CD4-positive, alpha-beta T cell treated with Interleukin-4 for 4 hours (primary cell): ENCODE measurements around the gene TRIM52.
"Not testable (repeated sequence)": the region's sequence is repeated elsewhere in the genome, so short reads cannot be mapped to it uniquely, and the experiment has no call there.

Experiments used
- DNase-seq: peaks from one replicate; pipeline ENCODE4 v3.0.0-alpha.2; 2020

Gene TRIM52

GRCh38 chr5:181233088-181233800 is 27.7 kb downstream of the TRIM52 start:
- no peak for DNase-seq

GRCh38 chr5:181232593-181232992 is 28.4 kb downstream of the TRIM52 start:
- no peak for DNase-seq

DNA sequence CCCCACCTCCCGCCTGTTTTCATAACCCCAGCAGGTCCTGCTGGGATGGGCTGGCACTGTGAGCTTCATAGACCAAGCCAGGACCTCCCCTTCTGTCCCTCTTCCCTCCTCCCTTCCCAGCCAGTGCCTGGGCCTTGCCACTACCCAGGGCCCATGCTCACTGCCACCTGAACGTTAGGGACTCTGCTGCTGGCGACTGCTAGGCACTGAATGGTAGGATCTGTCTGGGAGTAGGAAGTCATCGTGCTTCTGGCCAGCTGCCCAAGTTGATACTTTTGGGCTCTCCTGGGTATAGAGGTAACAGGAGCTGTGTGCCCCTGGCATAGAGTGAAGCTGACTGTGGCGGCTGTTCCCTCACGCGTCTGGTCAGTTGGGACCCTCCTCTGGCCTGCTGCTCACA is 29.5 kb downstream of the TRIM52 start:
- DNase-seq = no peak

GRCh38 chr5:181230551-181230950 is 30.4 kb downstream of the TRIM52 start:
- DNase-seq = no peak

DNA sequence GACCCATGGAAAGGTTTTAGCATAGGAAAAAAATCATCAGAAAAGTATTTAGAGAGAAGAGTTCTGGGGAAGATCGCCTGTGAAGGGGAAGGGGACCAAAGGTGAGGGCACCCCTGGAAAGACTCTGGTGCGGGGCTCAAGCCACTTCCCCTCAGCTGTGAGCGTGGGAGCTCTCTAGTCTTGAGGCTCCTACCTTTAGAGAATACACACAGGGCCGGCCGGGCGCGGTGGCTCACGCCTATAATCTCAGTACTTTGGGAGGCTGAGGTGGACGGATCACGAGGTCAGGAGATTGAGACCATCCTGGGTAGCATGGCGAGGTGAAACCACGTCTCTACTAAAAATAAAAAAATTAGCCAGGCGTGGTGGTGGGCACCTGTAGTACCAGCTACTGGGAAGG is 30.9 kb downstream of the TRIM52 start:
- DNase-seq = no peak

DNA sequence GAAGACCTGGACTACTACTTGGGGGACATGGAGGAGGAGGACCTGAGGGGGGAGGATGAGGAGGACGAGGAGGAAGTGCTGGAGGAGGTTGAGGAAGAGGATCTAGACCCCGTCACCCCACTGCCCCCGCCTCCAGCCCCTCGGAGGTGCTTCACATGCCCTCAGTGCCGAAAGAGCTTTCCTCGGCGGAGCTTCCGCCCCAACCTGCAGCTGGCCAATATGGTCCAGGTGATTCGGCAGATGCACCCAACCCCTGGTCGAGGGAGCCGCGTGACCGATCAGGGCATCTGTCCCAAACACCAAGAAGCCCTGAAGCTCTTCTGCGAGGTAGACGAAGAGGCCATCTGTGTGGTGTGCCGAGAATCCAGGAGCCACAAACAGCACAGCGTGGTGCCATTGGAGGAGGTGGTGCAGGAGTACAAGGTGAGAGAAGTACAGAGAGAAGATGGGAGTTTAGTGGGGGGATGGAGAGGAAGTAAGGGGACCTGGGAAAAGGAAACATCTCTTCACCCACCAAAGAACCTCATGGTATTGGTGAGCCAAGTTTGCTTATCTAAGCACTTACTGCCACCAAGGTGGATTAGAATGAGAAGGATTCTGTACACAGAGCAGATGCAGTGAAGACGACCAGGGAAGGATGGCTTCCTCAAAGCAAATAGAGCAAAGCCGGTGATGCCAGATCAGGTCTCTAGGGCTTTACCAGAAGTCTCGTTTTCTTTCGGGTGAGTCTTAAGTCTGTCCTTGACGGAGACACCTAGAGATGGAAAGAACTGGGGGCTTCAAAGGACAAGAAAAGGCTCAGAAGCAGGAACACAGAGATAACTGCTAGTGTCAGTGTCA is 36.3 kb downstream of the TRIM52 start:
- DNase-seq = peak; percentile 44

DNA sequence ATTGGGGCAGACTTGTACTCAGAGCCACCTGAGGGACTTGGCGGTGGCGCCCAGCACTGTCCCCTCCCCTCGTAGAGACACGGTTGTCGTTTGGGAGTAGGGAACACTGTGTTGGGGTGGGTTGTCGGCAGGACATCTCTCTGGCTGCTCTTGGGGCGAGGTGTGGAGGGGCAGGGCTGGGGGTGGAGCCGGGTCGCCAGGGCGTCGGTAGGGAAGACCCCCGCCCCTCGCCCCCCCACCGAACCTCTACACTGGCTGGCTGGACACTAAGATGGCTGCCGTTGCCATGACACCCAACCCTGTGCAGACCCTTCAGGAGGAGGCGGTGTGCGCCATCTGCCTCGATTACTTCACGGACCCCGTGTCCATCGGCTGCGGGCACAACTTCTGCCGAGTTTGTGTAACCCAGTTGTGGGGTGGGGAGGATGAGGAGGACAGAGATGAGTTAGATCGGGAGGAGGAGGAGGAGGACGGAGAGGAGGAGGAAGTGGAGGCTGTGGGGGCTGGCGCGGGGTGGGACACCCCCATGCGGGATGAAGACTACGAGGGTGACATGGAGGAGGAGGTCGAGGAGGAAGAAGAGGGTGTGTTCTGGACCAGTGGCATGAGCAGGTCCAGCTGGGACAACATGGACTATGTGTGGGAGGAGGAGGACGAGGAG is 37.1 kb downstream of the TRIM52 start:
- no peak for DNase-seq

DNA sequence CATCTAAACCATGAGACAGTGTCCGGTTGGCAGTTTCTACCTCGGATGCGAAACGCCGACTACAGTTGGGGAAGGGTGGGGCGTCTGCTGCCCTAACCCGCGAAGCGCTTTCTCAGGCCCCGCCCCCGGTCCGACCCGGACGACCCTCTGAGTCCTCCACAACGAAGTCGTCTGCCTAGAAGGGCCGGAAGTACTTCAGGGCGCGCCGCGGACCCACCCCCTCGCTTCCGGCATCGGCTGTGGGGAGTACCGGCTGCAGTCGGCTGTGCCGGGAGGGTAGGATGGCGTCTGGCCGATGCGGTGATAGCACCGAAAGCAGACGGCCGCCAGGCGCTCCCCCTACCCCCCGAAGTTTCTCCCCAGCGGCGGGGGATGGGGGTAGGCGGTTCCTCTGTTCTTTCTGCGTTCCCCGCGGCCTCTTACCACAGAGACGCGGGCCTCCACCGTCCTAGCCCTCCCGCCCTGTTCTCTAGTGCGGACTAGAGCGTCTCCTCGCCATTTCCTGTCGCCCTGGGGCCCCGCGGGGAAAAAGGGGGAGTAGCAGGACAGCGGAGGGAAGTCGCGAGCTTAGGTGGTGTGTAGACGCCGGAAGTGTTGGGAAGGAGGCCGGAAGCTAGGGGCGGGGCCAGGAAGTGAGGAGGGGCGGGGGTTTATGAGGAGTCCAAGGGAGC is 37.8 kb downstream of the TRIM52 start, which contains the start of gene TRIM41:
Gene TRIM41, plus strand, starts transcription at position 224 of the 671 bp plus-strand sequence. CDS start 719 bp downstream, outside the sequence.
- peak; percentile 99 for DNase-seq

DNA sequence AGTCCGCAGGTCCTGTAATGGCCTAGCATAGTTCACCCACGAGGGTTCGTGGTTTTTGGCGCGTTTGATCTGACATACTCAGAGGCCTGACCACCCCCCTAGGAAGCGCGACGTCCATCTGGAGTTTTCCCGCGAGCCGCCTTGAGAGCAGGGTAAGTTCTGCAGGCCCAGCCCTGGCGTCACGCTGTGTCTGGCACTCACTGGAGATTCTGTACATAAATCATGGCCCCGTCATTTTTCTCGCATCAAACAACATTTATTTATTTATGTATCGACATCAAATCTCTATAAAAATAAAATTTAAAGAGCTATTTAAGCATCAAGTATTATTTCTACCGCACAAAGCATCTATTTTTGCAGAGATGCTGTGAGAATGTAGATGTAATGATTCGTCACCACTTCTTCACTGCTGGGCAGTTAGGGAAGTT is 38.3 kb downstream of the TRIM52 start:
- DNase-seq = no peak

GRCh38 chr5:181221792-181222629 is 38.9 kb downstream of the TRIM52 start:
- DNase-seq = peak; percentile 93

DNA sequence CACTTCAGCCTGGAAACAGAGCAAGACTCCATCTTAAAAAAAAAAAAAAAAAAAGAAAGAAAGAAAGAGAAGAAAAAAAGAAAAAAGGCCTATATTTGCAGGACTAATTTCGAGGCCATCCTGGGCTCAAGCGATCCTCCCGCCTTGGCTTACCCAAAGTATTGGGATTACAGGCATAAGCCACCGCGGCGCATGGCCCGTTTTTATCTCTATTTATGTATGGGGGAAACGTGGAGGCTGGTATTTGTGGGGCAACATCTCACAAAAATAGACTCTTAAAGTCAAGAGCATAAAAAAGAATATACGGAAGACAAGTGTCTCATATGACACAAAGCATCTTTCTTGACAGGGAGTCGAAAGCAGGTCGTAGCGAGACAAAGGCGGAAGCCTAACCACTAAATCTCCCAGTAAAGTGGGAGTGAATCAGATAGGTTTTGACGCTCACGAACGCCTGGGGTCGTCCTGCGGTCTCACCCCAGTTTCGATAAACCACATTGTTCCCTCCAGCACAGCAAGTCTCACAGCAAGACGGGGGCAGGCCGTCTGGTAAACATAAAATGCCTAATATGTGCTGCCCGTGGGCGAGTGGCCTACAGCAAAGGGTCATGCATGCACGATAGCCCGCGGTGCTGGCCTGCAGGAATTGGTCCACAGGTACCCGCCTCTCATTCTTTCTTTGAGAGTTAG is 39.7 kb downstream of the TRIM52 start:
- DNase-seq = peak; percentile 71

DNA sequence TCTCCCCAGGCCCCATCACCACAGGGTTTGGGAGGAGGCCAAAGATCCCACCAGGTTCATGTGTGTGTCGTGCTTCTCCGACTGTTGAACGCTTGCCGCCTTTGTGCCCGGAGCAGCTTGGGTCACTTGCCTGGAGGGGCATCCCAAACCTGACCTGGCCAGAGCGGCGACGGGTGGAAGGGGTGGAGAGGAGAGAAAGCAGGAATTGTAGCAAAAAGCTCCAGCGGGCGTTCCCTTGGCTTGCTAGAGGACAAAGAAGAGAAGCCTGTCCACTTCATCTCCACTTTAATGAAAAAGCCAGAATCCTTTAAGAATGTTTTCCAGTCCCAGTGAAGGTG is 40.8 kb downstream of the TRIM52 start:
- DNase-seq = no peak

GRCh38 chr5:181219262-181220177 is 41.4 kb downstream of the TRIM52 start:
- no peak for DNase-seq

- no peak for DNase-seq
Measured at GRCh38 chr5:181218795-181219124, 42.2 kb downstream of the TRIM52 start.

DNA sequence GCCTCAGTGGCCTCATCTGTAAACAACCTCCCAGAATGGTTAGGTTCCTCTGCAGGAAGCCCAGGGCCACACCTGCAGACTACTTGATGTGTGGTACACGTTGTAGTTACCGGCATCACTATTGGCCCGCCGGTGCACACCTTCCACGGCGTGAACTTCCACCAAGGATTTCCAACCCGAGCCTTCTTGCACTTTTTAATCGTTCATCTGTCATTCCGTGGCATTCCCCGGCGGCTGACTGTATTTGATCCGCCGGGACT is 43.2 kb downstream of the TRIM52 start:
- no peak for DNase-seq

GRCh38 chr5:181217111-181217802 is 43.7 kb downstream of the TRIM52 start:
- DNase-seq = peak; percentile 57

GRCh38 chr5:181215997-181216989 is 44.6 kb downstream of the TRIM52 start:
- DNase-seq = peak; percentile 24

- DNase-seq = not testable (repeated sequence)
Measured at GRCh38 chr5:181214249-181214648, 46.7 kb downstream of the TRIM52 start.

- DNase-seq = no peak
Measured at GRCh38 chr5:181212934-181213333, 48.0 kb downstream of the TRIM52 start.
